Measurements from ENCODE around the gene SLC25A26.
"Not testable (repeated sequence)": the region's sequence is repeated elsewhere in the genome, so short reads cannot be mapped to it uniquely, and the experiment has no call there.

SLC25A26 gene, protein sequence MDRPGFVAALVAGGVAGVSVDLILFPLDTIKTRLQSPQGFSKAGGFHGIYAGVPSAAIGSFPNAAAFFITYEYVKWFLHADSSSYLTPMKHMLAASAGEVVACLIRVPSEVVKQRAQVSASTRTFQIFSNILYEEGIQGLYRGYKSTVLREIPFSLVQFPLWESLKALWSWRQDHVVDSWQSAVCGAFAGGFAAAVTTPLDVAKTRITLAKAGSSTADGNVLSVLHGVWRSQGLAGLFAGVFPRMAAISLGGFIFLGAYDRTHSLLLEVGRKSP

DNA sequence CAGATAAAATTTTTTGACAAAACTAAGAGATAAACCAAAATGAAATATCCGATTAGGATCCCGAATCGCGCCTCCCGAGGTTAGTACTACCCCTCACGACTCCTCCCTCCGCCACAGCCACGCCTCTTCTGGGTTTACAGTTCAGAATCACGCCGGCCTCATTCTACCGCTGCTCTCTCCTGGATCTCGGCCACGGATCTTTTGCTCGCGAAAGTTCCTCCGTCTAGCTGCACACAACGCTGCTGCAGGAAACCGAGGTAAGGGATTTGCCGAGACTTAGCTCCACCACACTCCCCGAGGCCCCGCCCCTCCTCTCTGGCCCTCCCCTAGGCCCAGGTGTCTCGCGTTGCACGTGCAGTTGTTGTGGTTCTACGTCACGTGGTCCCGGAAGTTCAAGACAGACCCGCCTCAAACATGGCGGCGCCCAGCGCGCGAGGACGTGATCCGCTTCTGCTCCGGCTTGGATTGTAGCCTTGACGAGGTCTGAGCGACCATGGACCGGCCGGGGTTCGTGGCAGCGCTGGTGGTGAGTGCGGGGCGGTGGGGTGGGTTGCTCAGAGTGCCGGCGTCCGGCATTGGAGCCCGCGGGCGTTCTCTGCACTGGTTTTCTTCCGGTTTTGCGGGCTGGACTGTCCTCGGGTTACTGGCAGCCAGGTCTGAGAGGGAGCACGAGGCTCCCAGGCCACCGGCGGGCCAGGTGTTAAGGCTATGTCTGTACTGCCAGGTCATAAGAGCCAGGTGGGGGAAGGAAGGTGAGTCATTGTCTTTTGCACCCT lies at the start of gene SLC25A26:
SLC25A26 (plus strand) TSS at position 400 of the 776 bp plus-strand sequence; CDS start at position 494, 94 bp downstream.
- peak; percentile 51 for DNase-seq (ENCODE audit: low spot score)

DNA sequence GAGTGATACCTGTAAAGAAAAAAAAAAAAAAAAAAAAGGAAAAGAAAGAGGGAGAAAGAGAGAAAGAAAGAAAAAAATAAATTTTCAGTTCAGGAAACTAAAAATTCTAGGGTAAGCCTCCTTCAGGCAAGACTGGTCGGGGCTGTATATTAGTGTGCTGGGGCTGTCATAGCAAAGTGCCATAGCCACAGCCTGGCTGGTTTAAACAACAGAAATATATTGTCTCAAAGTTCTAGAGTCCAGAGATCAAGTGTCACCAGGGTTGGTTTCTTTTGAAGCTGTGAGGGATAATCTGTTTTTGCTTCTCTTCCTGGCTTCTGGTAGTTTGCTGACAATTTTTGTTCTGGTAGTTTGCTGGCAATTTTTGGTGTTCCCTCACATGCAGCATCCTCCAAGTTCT lies 48.4 kb upstream of the SLC25A26 start:
- no peak for DNase-seq (ENCODE audit: low spot score)

DNA sequence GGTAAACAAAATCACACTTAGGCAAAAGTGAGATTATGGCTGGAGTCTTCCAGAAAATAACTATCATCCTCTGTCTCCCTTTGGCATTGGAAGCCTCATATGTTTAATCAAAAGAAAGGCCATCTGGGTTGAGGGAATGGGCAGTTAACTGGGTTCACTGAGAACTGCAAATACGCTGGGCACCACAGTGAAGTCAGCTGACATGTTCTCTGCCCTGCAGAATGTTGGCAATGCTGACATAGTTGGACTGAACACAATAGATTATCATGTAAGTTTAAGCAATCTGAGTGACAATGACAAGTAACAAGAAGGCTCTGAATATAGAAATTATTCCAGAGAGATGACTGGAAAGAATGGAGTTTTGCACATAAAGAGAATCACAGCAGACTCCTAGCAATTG lies 43.8 kb upstream of the SLC25A26 start:
- no peak for DNase-seq (ENCODE audit: low spot score)

- DNase-seq (ENCODE audit: low spot score): no peak
Measured at GRCh38 chr3:66178206-66178605, 42.6 kb upstream of the SLC25A26 start.

- DNase-seq (ENCODE audit: low spot score): no peak
Measured at GRCh38 chr3:66179793-66180192, 41.0 kb upstream of the SLC25A26 start.

DNA sequence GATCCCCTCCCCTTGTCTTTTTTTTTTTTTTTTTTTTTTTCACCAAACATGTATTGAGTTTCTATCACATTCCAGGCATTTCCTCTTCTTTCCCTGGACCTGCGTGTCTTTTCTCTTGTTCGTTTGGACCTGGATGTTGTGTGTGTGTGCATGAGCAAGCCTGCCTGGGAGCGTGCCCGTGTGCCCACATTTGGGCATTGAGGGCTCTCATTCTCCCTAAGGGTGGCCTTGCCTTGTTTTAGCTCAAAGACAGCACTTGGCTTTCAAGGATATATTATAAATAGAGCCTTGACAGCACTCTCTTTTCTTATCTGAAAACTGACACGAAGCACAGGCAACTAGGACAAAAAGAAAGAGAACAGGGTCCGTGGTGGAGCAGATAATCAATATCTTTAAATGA lies 39.0 kb upstream of the SLC25A26 start:
- no peak for DNase-seq (ENCODE audit: low spot score)

GRCh38 chr3:66182246-66182645 lies 38.6 kb upstream of the SLC25A26 start:
- DNase-seq (ENCODE audit: low spot score): no peak

GRCh38 chr3:66186545-66186944 lies 34.3 kb upstream of the SLC25A26 start:
- no peak for DNase-seq (ENCODE audit: low spot score)

DNA sequence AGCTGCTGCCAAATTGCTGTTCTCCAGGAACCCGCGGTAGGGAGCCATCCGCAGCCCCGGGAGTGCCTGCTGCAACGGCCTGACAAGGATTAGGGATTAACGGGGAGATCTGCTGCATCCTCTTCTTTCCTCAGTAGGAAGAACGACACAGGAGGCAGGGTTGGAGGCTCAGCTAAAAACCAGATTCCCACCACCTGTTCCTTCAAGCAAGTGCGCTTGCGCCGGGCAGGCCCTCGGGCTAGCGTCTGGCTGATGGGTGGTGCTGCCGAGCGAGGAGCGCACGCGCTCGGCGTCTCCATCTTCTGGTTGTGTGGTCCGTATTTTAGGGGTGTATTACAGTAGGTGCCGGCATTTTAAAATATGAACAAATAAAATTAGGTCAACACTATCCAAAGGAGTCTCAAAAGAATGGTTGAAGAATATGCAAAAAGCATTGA lies 25.4 kb upstream of the SLC25A26 start:
- no peak for DNase-seq (ENCODE audit: low spot score)

DNA sequence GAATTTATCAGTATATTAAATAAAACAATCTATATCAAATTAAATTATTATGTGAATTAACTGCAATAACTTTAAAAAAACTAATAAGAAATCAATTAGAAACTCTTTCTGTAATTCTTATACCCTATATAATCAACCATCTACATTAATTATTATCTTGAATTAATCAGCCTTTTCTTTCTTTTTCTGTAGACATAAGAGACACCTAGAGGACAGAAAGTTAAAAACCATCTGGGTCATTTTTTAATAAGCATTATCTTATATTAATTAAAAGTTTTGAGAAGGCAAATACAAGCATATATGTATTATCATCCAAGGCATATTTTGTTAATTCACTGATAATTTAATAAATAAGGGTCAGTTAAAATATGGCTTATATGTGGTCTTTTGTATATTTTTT lies 24.2 kb upstream of the SLC25A26 start:
- DNase-seq (ENCODE audit: low spot score): no peak

- no peak for DNase-seq (ENCODE audit: low spot score)
Measured at GRCh38 chr3:66198437-66199088, 22.2 kb upstream of the SLC25A26 start.

- DNase-seq (ENCODE audit: low spot score): no peak
Measured at GRCh38 chr3:66199089-66199473, 21.7 kb upstream of the SLC25A26 start.

- DNase-seq (ENCODE audit: low spot score): no peak
Measured at GRCh38 chr3:66200147-66200546, 20.7 kb upstream of the SLC25A26 start.

- DNase-seq (ENCODE audit: low spot score): no peak
Measured at GRCh38 chr3:66200786-66201185, 20.0 kb upstream of the SLC25A26 start.

DNA sequence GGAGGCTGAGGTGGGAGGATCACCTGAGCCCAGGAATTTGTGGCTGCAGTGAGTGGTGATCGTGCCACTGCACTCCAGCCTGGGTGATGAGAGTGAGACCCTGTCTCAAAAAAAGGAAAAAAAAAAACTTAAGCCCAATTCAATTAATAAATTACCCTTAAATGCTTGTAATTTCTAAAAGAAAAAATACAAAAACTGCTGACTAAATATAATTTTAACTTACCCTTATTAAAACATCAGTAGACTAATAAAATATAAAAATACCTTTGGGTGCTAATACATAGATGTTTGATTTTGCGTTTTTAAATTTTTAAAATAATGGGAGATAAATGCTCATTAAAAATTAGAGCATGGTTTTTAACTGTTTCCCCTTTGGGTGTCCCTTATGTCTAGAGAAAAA lies 17.5 kb upstream of the SLC25A26 start:
- DNase-seq (ENCODE audit: low spot score): no peak

GRCh38 chr3:66206806-66207205 lies 14.0 kb upstream of the SLC25A26 start:
- DNase-seq (ENCODE audit: low spot score): no peak

GRCh38 chr3:66208189-66208588 lies 12.6 kb upstream of the SLC25A26 start:
- DNase-seq (ENCODE audit: low spot score): no peak

DNA sequence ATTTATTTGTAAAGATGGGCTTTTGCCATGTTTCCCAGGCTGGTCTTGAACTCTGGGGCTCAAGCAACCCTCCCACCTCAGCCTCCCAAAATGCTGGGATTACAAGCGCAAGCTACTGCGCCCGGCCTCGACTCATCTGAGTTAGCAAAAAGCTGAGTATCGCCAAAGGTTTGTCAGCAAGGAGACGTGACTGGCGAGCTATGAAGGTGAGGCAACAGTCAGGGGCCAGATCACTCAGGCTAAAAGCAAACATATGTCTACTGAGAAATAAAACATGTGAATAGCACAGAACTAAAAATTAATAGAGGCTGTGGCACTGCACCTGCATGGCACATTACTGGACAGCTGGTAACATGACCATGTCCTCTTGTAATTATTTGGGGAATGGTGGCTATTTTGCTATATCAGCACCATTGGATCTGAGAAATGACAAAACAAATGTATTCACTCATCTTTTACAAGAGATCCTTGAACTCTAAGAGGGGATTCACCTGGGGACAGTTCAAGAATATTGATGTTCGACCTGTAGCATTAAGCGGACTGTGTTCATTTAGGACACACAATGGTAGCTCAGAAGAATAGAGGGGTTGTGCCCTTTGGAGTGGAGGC lies 10.0 kb upstream of the SLC25A26 start:
- no peak for DNase-seq (ENCODE audit: low spot score)

DNA sequence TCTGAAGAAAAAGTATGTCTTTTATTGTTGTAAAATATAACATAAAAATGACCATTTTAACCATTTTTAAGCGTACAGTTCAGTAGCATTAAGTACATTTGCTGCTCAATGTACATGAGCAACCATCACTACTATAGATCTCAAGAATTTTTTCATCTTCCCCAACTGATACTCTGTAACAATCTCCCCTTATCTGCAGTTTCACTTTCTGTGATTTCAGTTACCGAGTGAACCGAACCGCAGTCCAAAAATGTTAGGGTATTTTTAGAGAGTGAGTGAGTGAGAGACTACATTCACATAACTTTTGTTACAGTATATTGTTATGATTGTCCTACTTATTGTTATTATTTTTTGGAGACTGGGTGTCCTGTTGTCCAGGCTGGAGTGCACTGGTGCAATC lies 9.0 kb upstream of the SLC25A26 start:
- DNase-seq (ENCODE audit: low spot score): no peak

DNA sequence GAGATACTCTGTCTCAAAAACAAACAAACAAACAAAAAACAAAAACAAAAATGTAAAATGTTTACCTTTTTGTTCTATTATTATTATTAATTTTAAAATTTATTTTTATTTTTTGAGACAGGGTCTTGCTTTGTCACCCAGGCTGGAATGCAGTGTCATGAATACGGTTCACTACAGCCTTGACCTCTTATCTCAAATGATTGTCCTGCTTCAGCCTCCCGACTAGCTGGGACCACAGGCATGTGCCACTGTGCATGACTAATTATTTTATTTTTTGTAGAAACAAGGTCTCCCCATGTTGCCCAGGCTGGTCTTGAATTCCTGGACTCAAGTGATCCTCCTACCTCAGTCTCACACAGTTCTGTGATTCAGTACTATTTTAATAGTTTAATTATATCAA lies 5.7 kb upstream of the SLC25A26 start:
- DNase-seq (ENCODE audit: low spot score): no peak

DNA sequence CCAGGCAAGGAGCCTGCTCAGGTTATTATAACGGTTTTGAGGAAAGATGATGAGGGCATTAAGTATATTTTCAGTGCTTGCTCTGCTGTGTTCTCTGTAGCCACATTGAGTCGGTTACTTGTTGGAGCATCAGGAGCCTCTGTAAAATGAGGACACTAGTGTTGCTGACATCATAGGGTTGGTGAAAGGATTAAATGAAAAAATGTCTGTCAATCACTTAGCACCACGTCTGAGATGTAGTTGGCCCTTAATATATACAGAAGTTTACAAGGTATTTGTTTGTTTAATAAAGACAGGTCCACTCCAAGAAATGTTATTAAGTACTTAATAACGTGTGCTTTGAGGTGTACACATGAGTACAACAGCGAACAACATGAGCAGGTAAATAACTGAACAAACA lies 735 bp upstream of the SLC25A26 start:
- no peak for DNase-seq (ENCODE audit: low spot score)

DNA sequence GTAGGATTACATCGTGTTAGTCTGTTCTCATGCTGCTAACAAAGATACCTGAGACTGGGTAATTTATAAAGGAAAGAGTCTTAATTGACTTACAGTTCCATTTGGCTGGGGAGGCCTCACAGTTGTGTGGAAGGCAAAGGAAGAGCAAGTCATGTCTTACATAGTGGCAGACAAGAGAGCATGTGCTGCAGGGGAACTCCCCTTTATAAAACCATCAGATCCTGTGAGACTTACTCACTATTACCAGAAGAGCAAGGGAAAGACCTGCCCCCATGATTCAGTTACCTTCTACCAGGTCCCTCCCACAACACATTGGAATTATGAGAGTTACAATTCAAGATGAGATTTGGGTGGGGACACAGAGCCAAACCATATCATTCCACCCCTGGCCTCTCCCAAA lies 3.4 kb downstream of the SLC25A26 start:
- no peak for DNase-seq (ENCODE audit: low spot score)

- not testable (repeated sequence) for DNase-seq (ENCODE audit: low spot score)
Measured at GRCh38 chr3:66226093-66226492, 5.3 kb downstream of the SLC25A26 start.
